Kidney (tissue), 14 donors: ENCODE measurements around the gene CP. TPM values are rescaled to one million over a fixed set of nuclear protein-coding genes. Genes with fewer than 3 reads are reported as not detected.
"Not testable (repeated sequence)": the region's sequence is repeated elsewhere in the genome, so short reads cannot be mapped to it uniquely, and the experiment has no call there.

ENCODE experiments used
- DNase-seq, 5 donors: peaks; one replicate each; pipeline ENCODE4 v3.0.0-alpha.2; 2013 to 2020
- FAIRE-seq: peaks from 2 replicates; lab custom pipeline; 2012; peaks lifted over from hg19 to GRCh38; lab: Jason Lieb, UNC
- H3K27ac ChIP-seq, 2 donors: one replicate each; pipeline ENCODE4 v1.7.0; 2013; ENCODE audit warnings: low read depth in 2 of 2, low read length in 2 of 2, inconsistent platforms in 1 of 2
- H3K27me3 ChIP-seq: one replicate; pipeline ENCODE4 v1.7.1; 2013; ENCODE audit warnings: low read length, inconsistent platforms; ENCODE audit not compliant: control insufficient read depth, insufficient read depth
- H3K36me3 ChIP-seq, 3 donors: one replicate each; pipeline versions ENCODE4 v1.7.0 to v1.7.1; 2013; ENCODE audit warnings: low read length in 3 of 3, control low read depth in 1 of 3, inconsistent platforms in 1 of 3; ENCODE audit not compliant: insufficient read depth in 3 of 3, control insufficient read depth in 2 of 3
- H3K4me1 ChIP-seq, 3 donors: one replicate each; pipeline versions ENCODE4 v1.7.0 to v1.7.1; 2013; ENCODE audit warnings: low read length in 3 of 3, inconsistent platforms in 1 of 3, low read depth in 1 of 3; ENCODE audit not compliant: control insufficient read depth in 2 of 3, insufficient read depth in 2 of 3
- H3K4me3 ChIP-seq, 3 donors: one replicate each; pipeline versions ENCODE4 v1.7.0 to v1.8.1; 2013; ENCODE audit warnings: low read length in 3 of 3, control low read depth in 1 of 3, inconsistent platforms in 1 of 3
- H3K9ac ChIP-seq, 3 donors: one replicate each; pipeline versions ENCODE4 v1.7.0 to v1.7.1; 2013; ENCODE audit warnings: low read length in 3 of 3, control low read depth in 1 of 3, inconsistent platforms in 1 of 3
- H3K9me3 ChIP-seq, 3 donors: one replicate each; pipeline versions ENCODE4 v1.7.0 to v1.7.1; 2013; ENCODE audit warnings: low read length in 3 of 3, control low read depth in 1 of 3, inconsistent platforms in 1 of 3; ENCODE audit not compliant: control insufficient read depth in 2 of 3, insufficient read depth in 1 of 3
- CTCF ChIP-seq: IDR thresholded peaks from 3 replicates; pipeline ENCODE4 v1.5.1; 2012; ENCODE audit warnings: mild to moderate bottlenecking, moderate library complexity, borderline replicate concordance; ENCODE audit not compliant: insufficient read depth; ENCODE audit errors: extremely low read depth
- intact Hi-C: fragments of 100-400 bp; cut with DNase I; formaldehyde crosslinking; loops from one replicate; pipeline ENCODE4 v1.11.1; 2022
- polyA plus RNA-seq: library from polyadenylated mRNA; stranded (reverse); fragments of 350-450 nt; fragmentation: Illumina TruSeq; extraction: RNeasy Lipid Tissue Mini Kit (QIAGEN cat#74804); gene quantifications from one replicate; pipeline ENCODE4 v1.2.3, GENCODE V29; 2014; ENCODE audit warnings: low read depth, low replicate concordance; ENCODE audit not compliant: insufficient read depth
- total RNA-seq: library from RNA; stranded (reverse); fragmentation: NEBNext Ultra II Directional; extraction: Animal tissue kit (Norgen Biotek cat#: 25700); gene quantifications from one replicate; pipeline ENCODE4 v1.2.1, GENCODE V29; 2021
- donor health status: control.
- donor health status: control.
- donor health status: control.
- donor health status: control.
- donor health status: control.
- donor health status: DM: yes; HTN: yes; CAD: no.
- donor health status: Normal renal cell carcinoma (clear cell type).

Gene CP
- total and polyA plus RNA-seq, 2 donors from 2014 or later, result 5.3 to 72.1 TPM

GRCh38 chr3:149243540-149243939 lies 21.9 kb upstream of the CP start:
- Histone ChIP-seq H3K27ac (no peak overlapping the region), H3K27me3 (no peaks in the 10 kb centered on the region), H3K9me3 (no peaks in the 10 kb centered on the region), H3K4me1 (peaks cover 0 to 15% (median 0%) of the 10 kb centered on the region in 3 donors), H3K4me3 (no peak overlapping the region), H3K36me3 (no peaks in the 10 kb centered on the region), H3K9ac (no peak overlapping the region)
- FAIRE-seq (no peak), DNase-seq (no peak)
- intact Hi-C loops, result no loop called here
- TF ChIP-seq CTCF, result no peak

GRCh38 chr3:149239357-149239936 lies 17.8 kb upstream of the CP start:
- Histone ChIP-seq H3K27me3 (no peaks in the 10 kb centered on the region), H3K27ac (no peak overlapping the region), H3K9ac (no peak overlapping the region), H3K4me3 (no peak overlapping the region), H3K9me3 (no peaks in the 10 kb centered on the region), H3K4me1 (peaks cover 0 to 3% (median 2%) of the 10 kb centered on the region in 3 donors), H3K36me3 (no peaks in the 10 kb centered on the region)
- FAIRE-seq (no peak), DNase-seq (no peak)
- TF ChIP-seq CTCF, result no peak
- intact Hi-C loops, result no loop called here

GRCh38 chr3:149238268-149238667 lies 16.6 kb upstream of the CP start:
- H3K9ac ChIP-seq, intact Hi-C loops, H3K27me3 ChIP-seq, H3K9me3 ChIP-seq, DNase-seq, FAIRE-seq, H3K36me3 ChIP-seq, H3K27ac ChIP-seq, H3K4me3 ChIP-seq, H3K4me1 ChIP-seq: not testable (repeated sequence)

GRCh38 chr3:149235599-149236424 lies 14.2 kb upstream of the CP start:
- peaks cover 0 to 2% (median 0%) of the 10 kb centered on the region in 3 donors for H3K4me1 ChIP-seq
- intact Hi-C loops, result no loop called here
- no peaks in the 10 kb centered on the region for H3K36me3 ChIP-seq
- H3K9ac ChIP-seq, result no peak overlapping the region
- FAIRE-seq, result no peak
- DNase-seq, result no peak
- no peaks in the 10 kb centered on the region for H3K9me3 ChIP-seq
- H3K27ac ChIP-seq, result no peak overlapping the region
- H3K4me3 ChIP-seq, result no peak overlapping the region
- TF ChIP-seq CTCF, result no peak
- H3K27me3 ChIP-seq, result no peaks in the 10 kb centered on the region
